OCI-LY1 (cell line): ENCODE measurements around the gene RBSN.

ENCODE experiments used
- H2AFZ ChIP-seq: fragments of 200-600 bp; sonication (generic), shearing (Covaris generic); 2 replicates; pipeline ENCODE4 v1.6.0; 2014; ENCODE audit warnings: antibody characterized with exemption, mild to moderate bottlenecking, low read length
- H3F3A ChIP-seq: fragments of 200-600 bp; sonication (generic), shearing (Covaris generic); 2 replicates; pipeline ENCODE4 v1.6.0; 2014; ENCODE audit warnings: mild to moderate bottlenecking, antibody characterized with exemption, low read length, moderate library complexity; ENCODE audit not compliant: insufficient read depth
- H3K27ac ChIP-seq: fragments of 200-600 bp; sonication (generic); 2 replicates; pipeline ENCODE4 v1.5.1; 2014; ENCODE audit warnings: low read length, mixed run types, mild to moderate bottlenecking, low read depth; ENCODE audit not compliant: poor library complexity, severe bottlenecking
- H3K27me3 ChIP-seq: fragments of 200-600 bp; sonication (generic); 2 replicates; pipeline ENCODE4 v1.6.0; 2014; ENCODE audit warnings: antibody characterized with exemption, mild to moderate bottlenecking, low read length, moderate library complexity; ENCODE audit not compliant: insufficient read depth
- H3K36me3 ChIP-seq: fragments of 200-600 bp; sonication (generic); 2 replicates; pipeline ENCODE4 v1.6.1; 2014; ENCODE audit warnings: mild to moderate bottlenecking, antibody characterized with exemption, low read length, moderate library complexity, mixed read lengths; ENCODE audit not compliant: insufficient read depth
- H3K4me1 ChIP-seq: fragments of 200-600 bp; sonication (generic); 2 replicates; pipeline ENCODE4 v1.5.1; 2014; ENCODE audit warnings: mild to moderate bottlenecking, low read length, moderate library complexity; ENCODE audit not compliant: insufficient read depth, severe bottlenecking
- H3K4me2 ChIP-seq: fragments of 200-600 bp; sonication (generic), shearing (Covaris generic); 2 replicates; pipeline ENCODE4 v1.6.1; 2014; ENCODE audit warnings: low read length
- H3K4me3 ChIP-seq: fragments of 200-600 bp; sonication (generic); 2 replicates; pipeline ENCODE4 v1.5.1; 2014; ENCODE audit warnings: low read length, low read depth, mild to moderate bottlenecking, mixed read lengths; ENCODE audit not compliant: poor library complexity, severe bottlenecking
- H3K79me2 ChIP-seq: fragments of 200-600 bp; shearing (Covaris generic); 2 replicates; pipeline ENCODE4 v1.6.1; 2016; ENCODE audit warnings: mixed run types, low read length, mixed read lengths; ENCODE audit not compliant: insufficient read depth
- H3K9ac ChIP-seq: fragments of 200-600 bp; sonication (generic), shearing (Covaris generic); 2 replicates; pipeline ENCODE4 v1.6.1; 2014; ENCODE audit warnings: mild to moderate bottlenecking, low read length, mixed read lengths
- H3K9me2 ChIP-seq: fragments of 200-600 bp; sonication (generic), shearing (Covaris generic); 2 replicates; pipeline ENCODE4 v1.6.1; 2014; ENCODE audit warnings: low read depth, mild to moderate bottlenecking, low read length, mixed read lengths
- H3K9me3 ChIP-seq: fragments of 200-600 bp; shearing (Covaris generic); 2 replicates; pipeline ENCODE4 v1.6.1; 2014; ENCODE audit warnings: low read length, mixed read lengths
- H4K20me1 ChIP-seq: fragments of 200-600 bp; sonication (generic), shearing (Covaris generic); 2 replicates; pipeline ENCODE4 v1.6.0; 2016; ENCODE audit warnings: mild to moderate bottlenecking, low read length; ENCODE audit not compliant: insufficient read depth
- EZH2 ChIP-seq: fragments of 200-600 bp; sonication (generic), shearing (Covaris generic); IDR thresholded peaks from 2 replicates; pipeline ENCODE4 v1.8.0; 2017; ENCODE audit warnings: borderline replicate concordance, mixed run types, mild to moderate bottlenecking, antibody characterized with exemption, low read length, moderate library complexity, mixed read lengths
- TF ChIP-seq, protein P1 (sequence below): fragments of 200-600 bp; sonication (generic), shearing (Covaris generic); IDR thresholded peaks from 2 replicates; pipeline ENCODE4 v1.5.1; 2017; ENCODE audit warnings: mild to moderate bottlenecking, antibody characterized with exemption, low read length, moderate library complexity, mixed read lengths

Gene RBSN

DNA sequence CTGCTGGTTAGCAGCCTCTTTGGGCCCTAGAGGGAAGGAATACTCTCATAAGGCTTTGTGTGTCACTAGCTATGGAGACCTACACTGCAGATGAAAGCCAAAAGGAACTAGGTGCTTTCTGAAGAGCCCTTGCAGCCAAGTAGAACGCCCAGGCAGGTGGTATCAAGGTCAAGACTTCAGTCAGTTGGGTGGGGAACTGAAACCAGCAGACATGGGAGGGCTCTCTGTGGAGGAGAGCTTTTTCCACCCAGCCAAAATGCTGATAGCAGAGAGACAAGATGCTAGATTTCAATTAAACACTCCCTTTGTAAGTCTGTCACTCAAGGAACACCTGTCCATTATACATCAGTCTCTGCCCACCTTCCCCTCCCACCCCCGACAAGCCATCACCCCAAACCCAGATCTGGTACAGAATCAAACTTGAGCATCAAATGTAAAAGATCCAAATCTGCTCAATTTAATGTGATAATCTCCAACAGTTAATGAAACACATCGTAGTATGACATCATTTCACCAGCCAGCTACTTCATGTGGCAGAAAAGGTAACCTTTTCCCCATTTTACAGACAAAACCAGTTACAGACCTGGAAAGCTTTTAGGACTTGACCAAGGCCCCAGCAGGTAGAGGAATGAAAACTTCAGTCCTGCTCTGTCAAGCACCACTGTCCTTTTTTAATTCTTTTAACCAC, 48.4 kb downstream of the RBSN start:
- no peaks in the 10 kb centered on the region for H3K9me3 ChIP-seq
- peak overlapping the region; percentile 33; the same call in 1 of the 2 replicates for H3K4me2 ChIP-seq
- peak overlapping the region; percentile 25; the same call in 1 of the 2 replicates for H3K9ac ChIP-seq
- 0 out of 2 replicates have a peak, but pooled peaks cover 4% of the 10 kb centered on the region for H3F3A ChIP-seq
- peaks cover 26% of the 10 kb centered on the region for H3K79me2 ChIP-seq
- H3K27ac ChIP-seq, result peak overlapping the region; percentile 83
- no peaks in the 10 kb centered on the region; the same call in 1 of the 2 replicates for H4K20me1 ChIP-seq
- TF ChIP-seq, protein P1, sequence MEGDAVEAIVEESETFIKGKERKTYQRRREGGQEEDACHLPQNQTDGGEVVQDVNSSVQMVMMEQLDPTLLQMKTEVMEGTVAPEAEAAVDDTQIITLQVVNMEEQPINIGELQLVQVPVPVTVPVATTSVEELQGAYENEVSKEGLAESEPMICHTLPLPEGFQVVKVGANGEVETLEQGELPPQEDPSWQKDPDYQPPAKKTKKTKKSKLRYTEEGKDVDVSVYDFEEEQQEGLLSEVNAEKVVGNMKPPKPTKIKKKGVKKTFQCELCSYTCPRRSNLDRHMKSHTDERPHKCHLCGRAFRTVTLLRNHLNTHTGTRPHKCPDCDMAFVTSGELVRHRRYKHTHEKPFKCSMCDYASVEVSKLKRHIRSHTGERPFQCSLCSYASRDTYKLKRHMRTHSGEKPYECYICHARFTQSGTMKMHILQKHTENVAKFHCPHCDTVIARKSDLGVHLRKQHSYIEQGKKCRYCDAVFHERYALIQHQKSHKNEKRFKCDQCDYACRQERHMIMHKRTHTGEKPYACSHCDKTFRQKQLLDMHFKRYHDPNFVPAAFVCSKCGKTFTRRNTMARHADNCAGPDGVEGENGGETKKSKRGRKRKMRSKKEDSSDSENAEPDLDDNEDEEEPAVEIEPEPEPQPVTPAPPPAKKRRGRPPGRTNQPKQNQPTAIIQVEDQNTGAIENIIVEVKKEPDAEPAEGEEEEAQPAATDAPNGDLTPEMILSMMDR, result no peak
- H3K4me3 ChIP-seq, result no peak overlapping the region
- H3K4me1 ChIP-seq, result peaks cover 34% of the 10 kb centered on the region
- no peaks in the 10 kb centered on the region for H3K27me3 ChIP-seq
- no peak overlapping the region for H2AFZ ChIP-seq
- no peaks in the 10 kb centered on the region for H3K9me2 ChIP-seq
- peaks cover 93% of the 10 kb centered on the region for H3K36me3 ChIP-seq

DNA sequence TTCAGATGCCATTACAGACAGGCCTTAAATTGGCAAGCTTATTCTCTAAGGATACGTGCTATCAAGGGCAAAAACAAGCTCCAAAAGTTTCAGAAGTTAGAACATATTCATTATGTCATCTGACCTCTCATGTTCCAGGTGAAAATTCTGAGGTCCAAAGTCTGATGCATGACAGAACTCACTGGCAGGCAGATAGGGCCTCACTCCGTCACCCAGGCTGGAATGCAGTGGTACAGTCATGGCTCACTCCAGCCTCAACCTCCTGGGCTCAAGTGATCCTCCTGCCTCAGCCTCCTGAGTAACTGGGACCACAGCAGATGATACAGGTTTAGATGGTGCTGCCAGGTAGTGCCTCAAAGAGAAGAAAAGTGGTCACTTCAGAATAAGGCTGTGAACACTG, 49.4 kb downstream of the RBSN start:
- H3K27me3 ChIP-seq, result no peaks in the 10 kb centered on the region
- TF ChIP-seq, protein P1, result no peak
- TF ChIP-seq EZH2, result no peak
- peak overlapping the region; percentile 83 for H3K27ac ChIP-seq
- no peaks in the 10 kb centered on the region for H3K9me2 ChIP-seq
- H3K9ac ChIP-seq, result no peak overlapping the region
- H2AFZ ChIP-seq, result no peak overlapping the region
- H3K4me2 ChIP-seq, result no peak overlapping the region
- H3K36me3 ChIP-seq, result peaks cover 93% of the 10 kb centered on the region
- H3K4me1 ChIP-seq, result peaks cover 26% of the 10 kb centered on the region
- 0 out of 2 replicates have a peak, but pooled peaks cover 4% of the 10 kb centered on the region for H3F3A ChIP-seq
- H3K9me3 ChIP-seq, result no peaks in the 10 kb centered on the region
- no peak overlapping the region for H3K4me3 ChIP-seq
- H3K79me2 ChIP-seq, result peaks cover 17% of the 10 kb centered on the region
- no peaks in the 10 kb centered on the region; the same call in 1 of the 2 replicates for H4K20me1 ChIP-seq

DNA sequence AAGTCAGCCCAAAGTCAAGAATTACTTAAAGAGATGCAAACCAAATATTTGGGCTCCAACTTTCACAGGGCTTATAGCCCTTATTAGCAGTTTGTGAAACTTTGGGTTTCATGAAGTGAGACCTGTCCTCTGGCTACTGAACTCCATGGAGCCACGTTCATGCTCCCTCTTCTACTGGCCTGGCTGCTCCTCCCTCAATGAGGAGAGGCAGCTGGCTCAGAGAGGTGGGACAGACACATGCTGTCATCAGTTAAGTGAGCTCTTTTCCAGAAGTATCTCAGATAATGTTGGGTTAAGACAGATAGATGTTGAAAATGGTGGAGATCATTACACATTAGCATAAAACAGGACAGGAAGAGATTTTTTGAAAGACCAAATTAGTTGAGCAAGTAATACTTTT, 53.3 kb downstream of the RBSN start:
- Histone ChIP-seq H3K4me2 (no peak overlapping the region), H3K36me3 (peaks cover 98% of the 10 kb centered on the region), H3K9ac (no peak overlapping the region), H3F3A (0 out of 2 replicates have a peak, but pooled peaks cover under 1% of the 10 kb centered on the region), H2AFZ (no peak overlapping the region), H3K79me2 (no peaks in the 10 kb centered on the region), H4K20me1 (no peaks in the 10 kb centered on the region), H3K27ac (no peak overlapping the region), H3K9me3 (no peaks in the 10 kb centered on the region), H3K9me2 (no peaks in the 10 kb centered on the region), H3K27me3 (no peaks in the 10 kb centered on the region), H3K4me1 (peaks cover 11% of the 10 kb centered on the region), H3K4me3 (no peak overlapping the region)
- TF ChIP-seq EZH2, result no peak
- TF ChIP-seq, protein P1, result no peak
